NCI-H510A (cell line): ENCODE measurements around the gene PRR35.

Experiments used
- DNase-seq: peaks from one replicate; lab custom pipeline; 2025; lab: John Stamatoyannopoulos, UW

Gene PRR35

DNA sequence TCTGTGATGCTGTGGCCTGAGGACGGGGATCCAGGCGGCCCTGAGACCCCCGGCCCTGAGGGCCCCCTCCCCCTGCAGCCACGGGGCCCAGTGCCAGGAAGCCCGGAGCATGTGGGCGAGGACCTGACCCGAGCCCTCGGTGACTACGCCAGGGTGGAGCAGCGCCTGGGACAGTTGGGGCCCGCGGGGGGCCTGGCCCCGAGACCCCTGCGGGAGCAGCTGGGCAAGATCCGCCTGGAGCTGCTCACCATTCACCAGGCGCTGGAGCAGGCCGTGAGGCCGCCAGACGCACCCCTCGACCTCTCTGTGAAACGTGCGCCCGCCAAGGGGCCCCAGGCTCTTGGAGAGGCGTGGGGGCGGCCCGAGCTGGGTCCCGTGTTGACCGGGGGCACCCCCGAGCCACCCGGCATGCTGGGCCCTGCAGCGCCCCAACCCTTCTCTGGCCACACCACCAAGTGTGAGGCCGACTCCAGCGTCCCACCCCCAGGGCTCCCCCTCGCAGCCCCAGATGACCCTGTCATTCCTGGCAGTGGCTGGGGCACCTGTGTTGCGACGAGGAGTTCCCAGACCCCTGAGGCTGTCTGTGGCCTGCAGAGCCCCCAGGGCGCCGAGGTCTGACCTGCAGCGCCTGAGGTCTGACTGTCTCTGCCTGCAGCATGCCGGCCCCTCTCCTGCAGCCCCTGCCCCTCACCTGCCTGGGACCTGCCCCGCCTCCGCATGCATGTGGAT lies 4.7 kb downstream of the PRR35 start:
- no peak for DNase-seq

DNA sequence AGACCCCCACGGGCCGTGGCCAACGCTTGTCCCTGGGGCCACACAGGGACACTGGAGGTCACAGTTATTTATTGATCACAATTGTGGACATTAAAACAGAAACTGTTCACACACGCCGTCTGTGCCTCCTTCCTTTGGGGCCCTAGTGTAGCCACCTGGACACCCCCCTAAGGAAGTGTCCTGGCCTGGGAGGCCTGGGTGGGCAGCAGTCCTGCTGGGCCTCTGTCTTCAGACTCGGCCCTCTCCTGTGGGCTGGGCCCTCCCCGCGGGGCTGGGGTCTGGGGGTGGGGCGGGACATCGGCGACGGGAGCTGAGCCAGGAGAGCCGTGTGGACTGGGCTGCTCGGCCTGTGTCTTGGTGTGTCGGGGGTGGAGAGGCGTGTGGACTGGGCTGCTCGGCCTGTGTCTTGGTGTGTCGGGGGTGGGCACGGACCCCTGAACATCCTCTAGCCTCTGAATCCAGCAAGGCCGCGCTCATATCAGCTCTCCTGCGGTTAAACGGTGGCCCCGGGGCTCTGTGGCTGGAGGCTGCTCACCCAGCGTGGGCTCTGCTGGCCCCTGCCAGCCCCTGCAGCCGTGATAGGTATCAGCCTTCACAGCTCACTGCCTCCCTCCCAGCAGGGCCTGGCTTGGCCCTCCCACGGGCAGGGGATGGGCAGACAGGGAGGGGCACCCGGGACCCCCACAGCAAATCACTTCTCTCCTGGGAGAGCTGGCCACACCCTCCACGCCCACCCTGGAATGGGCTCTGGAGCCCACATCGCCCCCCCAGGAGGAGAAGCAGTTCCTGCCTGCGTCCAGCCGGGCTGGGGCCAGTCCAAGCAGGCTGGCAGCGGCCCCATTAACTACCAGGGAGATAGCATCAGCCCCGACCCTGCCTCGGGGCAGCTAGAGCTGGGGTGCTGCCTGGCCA lies 5.5 kb downstream of the PRR35 start:
- DNase-seq: no peak

DNA sequence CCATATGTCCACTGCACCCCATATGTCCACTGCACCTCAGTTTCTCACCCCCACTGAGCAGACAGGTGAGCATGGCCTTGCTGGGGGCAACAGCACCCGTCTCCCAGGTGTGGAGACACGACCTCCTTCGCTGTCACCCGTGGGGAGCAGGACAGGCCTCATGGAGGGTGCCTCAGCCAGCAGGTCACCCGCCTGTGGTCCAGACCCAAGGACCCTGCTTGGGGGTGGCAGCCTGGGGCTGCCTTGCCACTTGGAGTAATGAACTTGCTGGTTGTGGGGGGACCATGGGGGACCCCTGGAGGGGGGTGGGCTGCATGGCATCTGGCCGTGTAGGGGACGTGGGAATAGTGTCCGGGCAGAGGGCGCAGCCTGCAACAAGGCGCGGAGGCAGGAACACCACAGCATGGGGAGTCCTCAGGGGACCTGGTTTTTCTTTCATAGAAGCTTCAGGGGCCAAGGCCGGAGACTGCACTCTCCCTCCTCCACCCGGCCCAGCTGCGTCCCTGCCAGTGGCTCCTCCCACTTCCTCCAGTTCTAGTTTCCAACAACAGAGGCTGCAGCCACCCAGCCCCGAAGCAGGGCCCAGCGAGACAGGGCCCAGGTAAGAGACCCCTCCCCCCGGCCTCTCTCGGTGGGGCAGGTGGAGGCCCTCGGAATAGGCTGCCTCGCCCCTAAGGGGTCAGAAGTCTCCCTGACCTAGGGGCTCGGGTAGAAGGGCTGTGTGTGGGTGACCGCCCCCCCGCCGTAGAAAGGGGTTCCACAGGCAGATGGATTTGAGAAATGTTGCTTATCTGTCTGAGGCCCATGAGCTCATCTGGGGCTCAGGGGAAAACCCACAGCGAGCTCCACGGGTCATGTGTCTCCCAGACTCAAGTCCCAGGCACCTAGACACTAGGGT lies 6.5 kb downstream of the PRR35 start, which contains the start of gene NHLRC4:
Gene NHLRC4, plus strand, starts transcription at position 531 of the 898 bp plus-strand sequence. CDS start 1,043 bp downstream, outside the sequence.
- peak; percentile 58 for DNase-seq

DNA sequence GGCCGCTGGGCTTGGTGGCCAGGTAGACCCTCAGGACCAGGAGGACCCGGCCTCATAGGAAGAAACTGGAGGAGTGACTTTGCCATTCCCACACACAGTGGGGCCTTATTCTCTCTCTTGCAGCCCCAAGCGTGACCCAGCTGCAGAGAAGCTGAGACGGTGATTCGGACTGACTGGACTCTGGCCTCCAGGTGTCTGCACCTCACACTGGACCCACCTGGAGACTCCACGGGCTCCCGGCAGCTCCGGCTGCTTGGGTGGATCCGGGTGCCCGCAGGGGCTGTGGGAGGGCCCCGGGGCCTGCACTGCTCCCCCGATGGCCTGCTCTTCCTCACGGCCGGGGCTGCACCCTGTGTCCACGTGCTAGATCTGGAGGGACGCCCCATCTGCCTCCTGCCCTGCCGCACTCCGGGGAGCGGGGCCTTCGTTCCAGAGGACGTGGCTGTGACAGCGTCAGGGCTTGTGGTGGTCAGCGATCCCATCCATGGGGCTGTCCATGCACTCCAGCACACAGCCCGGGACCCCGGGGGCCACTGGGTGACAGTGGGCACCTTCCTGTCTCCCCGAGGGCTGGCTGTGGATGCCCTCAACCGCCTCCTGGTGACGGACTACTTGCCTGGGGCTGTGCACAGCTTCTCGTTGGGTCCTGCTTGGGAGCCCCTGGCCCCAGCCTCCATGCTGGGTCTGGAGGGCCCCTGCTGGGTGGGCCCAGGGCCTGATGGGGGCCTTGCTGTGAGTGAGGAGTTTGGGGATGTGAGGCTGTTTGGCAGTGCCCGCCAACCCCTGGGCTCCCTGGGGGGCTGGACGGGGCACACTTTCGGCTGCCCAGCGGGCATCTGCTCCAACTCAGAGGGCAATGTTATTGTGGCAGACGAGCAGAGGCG lies 7.4 kb downstream of the PRR35 start:
- no peak for DNase-seq

- DNase-seq: no peak
These were observed 8.4 kb downstream of the PRR35 start for GRCh38 chr16:568401-569258.

DNA sequence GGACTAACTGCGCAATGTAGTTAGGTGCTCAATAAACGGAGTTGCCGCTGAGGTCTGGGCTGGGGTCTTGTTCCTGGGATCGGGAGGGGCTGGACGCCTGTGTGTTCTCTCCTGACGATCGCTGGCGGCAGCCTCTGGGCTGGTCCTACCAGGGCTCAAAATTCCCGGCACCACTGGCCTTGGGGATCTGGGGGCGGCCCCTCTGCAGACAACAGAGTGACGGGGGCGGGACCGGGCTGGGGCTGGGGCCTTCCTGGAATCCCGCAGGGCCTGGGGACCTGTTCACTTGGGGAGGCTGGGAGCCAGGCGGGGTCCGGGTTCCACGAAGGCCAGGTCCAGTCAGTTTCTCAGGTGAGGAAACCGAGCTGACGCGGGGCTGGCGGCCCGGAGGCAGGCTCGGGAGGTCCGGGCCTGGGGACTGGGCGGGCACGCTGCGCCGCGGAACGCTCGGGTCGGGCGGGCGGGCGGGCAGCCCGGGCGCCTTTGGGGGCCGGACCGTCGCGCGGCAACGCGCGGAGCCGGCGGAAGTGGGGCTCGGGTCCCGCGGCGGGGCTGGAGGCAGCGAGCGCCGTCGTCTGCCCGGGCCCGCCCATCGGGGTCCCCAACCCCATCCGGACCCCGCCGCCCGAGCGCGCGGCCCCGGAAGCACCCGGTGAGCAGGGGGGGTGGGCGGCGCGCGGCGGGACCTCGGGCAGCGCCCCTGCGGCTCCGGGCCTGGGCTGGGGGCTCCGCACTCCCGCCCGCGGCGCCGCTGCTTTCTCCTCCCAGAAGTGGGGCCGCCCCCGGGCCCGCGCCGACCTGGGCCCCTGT lies 9.5 kb downstream of the PRR35 start, which contains the start of gene PIGQ:
Gene PIGQ, plus strand, starts transcription at position 524 of the 810 bp plus-strand sequence. CDS start 4,107 bp downstream, outside the sequence.
- DNase-seq: no peak

- DNase-seq: no peak
These were observed 12.9 kb downstream of the PRR35 start for GRCh38 chr16:572865-573650.

GRCh38 chr16:574021-574760 lies 14.0 kb downstream of the PRR35 start:
- no peak for DNase-seq

DNA sequence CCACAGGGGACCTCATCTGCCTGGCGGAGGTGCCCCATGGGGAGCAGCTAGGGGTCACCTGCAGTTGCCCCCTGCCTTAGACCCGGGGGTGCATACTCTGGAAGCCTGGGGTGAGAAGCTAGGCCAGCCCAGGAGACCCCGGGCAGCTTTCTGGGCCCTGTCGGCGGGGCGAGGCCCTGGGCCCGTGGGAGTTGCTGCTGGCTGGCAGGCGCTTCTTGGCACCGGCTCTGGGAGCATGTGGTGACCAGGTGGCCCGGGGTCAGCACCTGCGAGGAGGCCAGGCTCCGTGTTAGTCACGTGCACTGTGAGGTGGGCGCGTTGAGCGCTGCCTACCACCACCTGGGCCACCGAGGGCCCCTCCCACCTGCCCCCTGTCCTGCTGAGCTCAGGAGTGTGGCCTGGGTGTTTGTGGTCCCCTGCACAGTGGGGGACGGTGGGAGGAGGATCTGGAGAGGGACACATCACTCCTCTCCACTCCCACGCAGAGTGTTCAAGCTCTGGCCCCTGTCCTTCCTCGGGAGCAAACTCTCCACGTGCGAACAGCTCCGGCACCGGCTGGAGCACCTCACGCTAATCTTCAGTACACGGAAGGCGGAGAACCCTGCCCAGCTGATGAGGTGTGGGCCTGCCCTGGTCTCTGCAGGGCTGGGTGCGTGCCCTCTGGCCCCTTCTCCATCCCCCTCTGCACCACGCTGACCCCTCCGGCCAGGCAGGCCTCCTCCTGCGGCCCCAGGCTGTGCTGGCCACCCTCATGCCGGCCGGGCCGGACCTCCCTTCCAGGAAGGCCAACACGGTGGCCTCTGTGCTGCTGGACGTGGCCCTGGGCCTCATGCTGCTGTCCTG lies 15.4 kb downstream of the PRR35 start:
- no peak for DNase-seq

DNA sequence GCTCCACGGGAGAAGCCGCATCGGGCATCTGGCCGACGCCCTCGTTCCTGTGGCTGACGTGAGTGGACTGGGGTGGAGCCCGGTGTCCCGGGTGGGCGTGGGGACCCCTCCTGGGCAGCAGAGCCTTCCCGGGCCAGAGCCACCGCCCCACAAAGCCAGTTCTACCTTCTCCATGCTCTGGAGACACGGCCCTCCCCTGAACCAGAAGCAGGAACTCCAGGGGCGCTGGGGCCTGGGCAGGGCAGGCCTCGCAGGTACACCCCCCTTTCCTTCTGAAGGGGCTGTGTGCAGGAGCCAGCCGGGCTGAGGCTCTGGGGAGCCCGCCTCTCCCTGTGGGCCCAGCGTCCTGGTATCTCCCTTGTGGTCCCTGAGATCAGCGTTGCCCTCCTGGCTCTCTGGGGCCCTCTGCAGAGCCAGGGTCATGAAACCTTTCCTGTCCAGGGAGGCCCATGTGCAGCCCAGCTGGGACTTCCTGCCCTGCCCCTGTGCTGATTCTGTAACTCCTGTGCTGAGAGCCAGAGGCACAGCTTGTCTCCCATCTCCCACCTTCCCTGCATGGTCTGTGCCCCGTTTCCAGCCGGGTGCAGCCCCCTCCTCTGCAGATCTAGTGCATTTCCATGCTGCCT lies 16.1 kb downstream of the PRR35 start:
- DNase-seq: no peak

- no peak for DNase-seq
These were observed 16.6 kb downstream of the PRR35 start for GRCh38 chr16:576823-577201.

DNA sequence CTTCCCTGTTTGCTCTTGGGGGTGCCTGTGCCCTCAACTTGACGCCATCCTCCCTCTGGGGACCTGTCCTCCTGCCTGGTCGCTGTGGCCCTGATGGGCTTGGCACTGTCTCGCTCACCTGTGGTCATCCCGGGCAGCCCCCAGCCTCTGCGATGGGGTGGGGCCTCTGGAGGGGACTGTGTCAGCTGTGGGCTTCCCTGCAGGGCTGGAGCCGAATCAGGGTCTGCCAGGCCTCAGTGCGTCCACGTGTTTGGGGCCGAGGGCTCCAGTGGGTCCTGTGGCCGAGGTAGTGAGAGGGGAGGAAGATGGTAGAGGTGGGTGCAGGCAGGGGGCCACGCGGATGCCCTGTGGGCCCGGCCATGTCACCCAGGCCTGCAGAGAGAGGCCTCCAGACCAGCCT lies 17.6 kb downstream of the PRR35 start:
- DNase-seq: no peak

DNA sequence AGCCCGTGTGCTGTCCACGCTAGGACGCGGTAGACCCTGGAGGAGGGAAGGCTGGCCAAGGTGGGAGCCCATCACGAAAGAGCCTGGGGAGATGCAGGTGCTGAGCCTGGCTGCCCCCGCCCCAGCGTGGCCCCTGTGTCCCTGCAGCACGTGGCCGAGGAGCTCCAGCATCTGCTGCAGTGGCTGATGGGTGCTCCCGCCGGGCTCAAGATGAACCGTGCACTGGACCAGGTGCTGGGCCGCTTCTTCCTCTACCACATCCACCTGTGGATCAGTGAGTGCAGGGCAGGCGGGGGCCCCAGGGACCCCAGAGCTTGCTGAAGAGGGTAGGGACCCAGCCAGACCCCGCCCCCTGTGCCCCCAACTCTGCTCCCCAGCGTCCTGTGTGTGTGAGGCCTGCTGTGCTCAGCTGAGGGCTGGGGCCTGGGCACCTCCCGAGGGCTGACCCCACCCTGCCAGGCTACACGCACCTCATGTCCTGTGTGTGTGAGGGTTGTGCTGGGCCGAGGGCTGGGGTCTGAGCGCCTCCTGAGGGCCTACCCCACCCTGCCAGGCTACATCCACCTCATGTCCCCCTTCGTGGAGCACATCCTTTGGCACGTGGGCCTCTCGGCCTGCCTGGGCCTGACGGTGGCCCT lies 18.2 kb downstream of the PRR35 start:
- no peak for DNase-seq

GRCh38 chr16:578870-579405 lies 18.7 kb downstream of the PRR35 start:
- DNase-seq: no peak
